Measurements from ENCODE around the gene CCDC7.
"Not testable (repeated sequence)": the region's sequence is repeated elsewhere in the genome, so short reads cannot be mapped to it uniquely, and the experiment has no call there.

Gene CCDC7

GRCh38 chr10:32891261-32891660 is 445.3 kb downstream of the CCDC7 start:
- DNase-seq, result no peak

GRCh38 chr10:32893434-32893833 is 447.5 kb downstream of the CCDC7 start:
- no peak for DNase-seq

DNA sequence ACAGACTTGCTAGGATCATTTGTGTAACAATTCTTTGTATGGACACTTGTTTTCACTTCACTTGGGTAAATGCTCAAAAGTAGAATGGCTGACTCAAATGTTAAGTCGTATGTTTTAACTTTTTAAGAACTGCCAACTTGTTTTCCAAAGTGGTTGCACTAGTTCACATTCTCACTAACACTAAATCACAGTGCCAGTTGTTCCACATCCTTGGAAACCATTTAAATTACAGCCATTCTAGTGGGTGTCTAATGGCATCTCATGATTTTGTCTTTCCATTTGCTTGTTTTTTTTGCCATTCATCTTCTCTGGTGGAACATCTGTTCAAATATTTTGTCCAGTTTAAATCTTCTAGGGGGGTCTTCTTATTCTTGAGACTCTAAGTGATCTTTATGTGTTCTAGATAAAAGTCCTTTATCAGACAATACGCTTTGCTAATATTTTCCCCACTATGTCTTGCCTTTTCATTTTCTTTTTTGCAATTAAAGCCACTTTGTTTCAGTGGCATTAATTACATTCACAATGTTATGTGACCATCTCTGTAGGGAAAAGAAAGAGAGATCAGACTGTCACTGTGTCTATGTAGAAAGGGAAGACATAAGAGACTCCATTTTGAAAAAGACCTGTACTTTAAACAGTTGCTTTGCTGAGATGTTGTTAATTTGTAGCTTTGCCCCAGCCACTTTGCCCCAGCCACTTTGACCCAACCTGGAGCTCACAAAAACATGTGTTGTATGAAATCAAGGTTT is 448.1 kb downstream of the CCDC7 start:
- DNase-seq, result no peak

DNA sequence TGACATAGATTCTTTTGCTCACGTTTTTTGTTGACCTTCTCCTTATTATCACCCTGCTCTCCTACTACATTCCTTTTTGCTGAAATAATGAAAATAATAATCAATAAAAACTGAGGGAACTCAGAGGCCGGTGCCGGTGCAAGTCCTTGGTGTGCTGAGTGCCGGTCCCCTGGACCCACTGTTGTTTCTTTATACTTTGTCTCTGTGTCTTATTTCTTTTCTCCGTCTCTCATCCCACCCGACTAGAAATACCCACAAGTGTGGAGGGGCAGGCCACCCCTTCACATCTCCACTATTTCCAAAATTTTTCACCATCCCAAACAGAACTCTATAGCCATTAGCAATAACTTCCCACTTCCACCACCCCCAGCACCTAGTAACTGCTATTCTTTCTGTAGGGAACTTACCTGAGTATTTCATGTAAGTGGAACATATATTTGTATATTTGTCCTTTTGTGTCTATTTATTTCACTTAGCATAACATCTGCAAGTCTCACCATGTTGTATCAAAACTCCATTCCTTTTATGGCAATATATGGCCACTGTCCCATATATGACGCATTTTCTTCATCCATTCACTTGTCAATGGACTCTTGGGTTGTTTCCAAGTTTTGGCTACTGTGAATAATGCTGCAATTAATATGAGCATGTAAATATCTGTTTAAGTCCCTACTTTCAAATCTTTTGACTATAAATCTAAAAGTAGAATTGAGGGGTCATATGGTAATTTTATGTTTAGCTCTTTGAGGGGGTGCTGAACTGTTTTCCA is 449.4 kb downstream of the CCDC7 start:
- DNase-seq, result not testable (repeated sequence)

DNA sequence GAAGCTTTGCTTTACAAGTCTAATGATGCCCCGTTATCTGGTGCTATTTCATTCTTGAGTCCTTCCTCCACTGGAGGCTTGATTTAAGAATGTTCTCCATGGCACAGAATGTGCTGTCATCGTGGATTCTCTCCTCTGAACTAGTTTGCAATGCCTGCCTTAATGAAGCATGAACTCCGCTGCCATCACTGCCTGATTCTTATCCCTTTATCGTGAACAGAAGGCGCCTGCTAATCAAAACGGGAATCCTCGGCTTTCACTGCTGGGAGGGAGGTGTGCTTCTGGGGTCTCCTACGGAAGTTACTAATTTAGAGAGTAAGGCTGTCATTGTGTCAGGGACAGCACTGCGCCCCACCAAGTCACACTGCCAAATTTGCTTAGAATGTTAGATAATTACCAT is 455.9 kb downstream of the CCDC7 start:
- no peak for DNase-seq

DNA sequence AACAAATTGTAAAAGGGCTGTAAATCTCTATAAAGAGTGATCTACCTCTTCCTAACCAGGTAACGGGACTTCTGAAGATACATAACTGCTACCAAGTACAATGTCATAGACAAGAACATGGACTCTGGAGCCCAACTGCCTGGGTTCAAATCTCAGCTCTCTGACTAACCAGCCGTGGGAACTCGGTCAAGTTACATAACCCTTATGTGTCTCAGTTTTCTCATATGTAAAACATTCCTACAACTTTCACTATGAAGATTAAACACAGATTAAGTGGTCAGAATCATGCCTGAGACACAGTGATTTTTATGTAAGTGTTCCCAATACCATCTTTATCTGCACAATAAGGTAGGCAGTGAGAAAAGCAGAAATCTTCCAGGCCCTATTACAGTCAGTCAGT is 459.5 kb downstream of the CCDC7 start:
- DNase-seq, result no peak

- no peak for DNase-seq
Measured at GRCh38 chr10:32906595-32906994, 460.7 kb downstream of the CCDC7 start.

DNA sequence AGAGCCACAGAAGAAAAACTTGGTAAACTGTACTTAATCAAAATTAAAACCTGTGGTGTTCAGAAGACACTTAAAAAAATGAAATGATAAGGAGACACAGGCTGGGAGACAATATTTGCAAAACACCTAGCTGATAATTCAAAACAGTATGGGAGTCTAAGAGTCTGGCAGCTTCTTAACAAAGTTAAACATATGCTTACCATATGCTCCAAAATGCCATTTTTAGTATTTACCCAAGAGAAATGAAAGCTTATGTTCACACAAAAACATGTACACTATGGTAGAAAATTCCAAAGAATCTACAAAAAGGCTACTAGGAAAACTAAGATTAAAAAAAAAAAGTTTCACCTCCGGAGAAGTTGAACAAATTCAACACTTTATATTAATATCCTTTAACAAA is 463.5 kb downstream of the CCDC7 start:
- no peak for DNase-seq

DNA sequence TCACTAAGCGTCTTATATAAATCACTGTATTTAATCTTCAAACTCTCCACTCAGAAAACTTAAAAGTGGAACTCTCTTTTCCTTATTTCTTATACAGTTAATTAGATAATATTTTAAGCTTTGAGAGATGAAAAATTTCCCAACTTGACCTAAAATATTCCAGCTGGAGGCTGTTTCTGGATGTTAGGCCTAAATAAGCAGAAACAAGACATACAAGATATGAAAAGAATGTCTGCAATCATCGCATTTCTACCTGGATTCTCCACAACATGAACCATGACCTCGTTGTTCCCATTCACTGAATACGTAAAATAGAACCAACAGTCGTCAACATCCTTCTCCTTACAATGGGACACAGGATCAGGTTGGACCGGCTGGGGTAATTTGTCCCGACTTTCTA is 464.0 kb downstream of the CCDC7 start:
- DNase-seq, result not testable (repeated sequence)

- DNase-seq, result no peak
Measured at GRCh38 chr10:32911285-32912016, 465.5 kb downstream of the CCDC7 start.

- DNase-seq, result not testable (repeated sequence)
Measured at GRCh38 chr10:32917817-32918216, 471.9 kb downstream of the CCDC7 start.

GRCh38 chr10:32922170-32922569 is 476.2 kb downstream of the CCDC7 start:
- DNase-seq, result no peak

DNA sequence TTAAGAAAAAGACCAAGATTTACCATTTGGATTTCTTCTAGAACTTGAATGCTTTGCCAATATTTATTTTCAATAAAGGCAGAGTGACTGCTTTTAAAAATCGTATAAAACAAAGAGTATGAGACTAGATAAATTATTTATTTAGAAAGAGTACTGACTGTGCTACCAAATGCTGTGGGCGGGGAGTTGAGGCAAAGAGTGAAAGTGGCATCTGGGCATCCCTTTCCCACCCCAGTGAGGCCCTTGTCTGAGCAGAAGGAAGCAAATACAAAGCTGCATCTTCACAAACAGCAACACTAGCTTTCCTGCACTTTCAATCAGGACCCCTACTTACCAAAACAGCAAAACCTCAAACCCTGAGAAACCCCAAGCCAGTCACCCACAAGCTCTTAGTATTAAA is 477.2 kb downstream of the CCDC7 start:
- DNase-seq, result no peak

GRCh38 chr10:32923849-32924248 is 477.9 kb downstream of the CCDC7 start:
- no peak for DNase-seq

Measured in GF-D8 (cell line).